Calu3 (cell line): Measurements from ENCODE around the gene TIMM29. TPM values are rescaled to one million over a fixed set of nuclear protein-coding genes. Genes with fewer than 3 reads are reported as not detected.

Experiments
- BruUV-seq: library from RNA; stranded (reverse); fragments of 400-500 nt; replicated peaks from 2 replicates; lab custom pipeline; 2021; lab: Mats Ljungman, UMichigan
- CTCF ChIA-PET: fragments of 300-600 bp; sonication (Branson Sonifier 250); formaldehyde crosslinking; loops from one replicate; lab custom pipeline; 2022; ENCODE audit warnings: antibody characterized with exemption; lab: Charles Lee
- DNase-seq: peaks from one replicate; pipeline ENCODE4 v3.0.0; 2022
- H3K27ac Mint-ChIP-seq: one replicate; pipeline ENCODE4 v1.8.0; 2022; ENCODE audit warnings: mixed read lengths; ENCODE audit not compliant: unreplicated experiment
- H3K27me3 Mint-ChIP-seq: one replicate; pipeline ENCODE4 v1.8.0; 2022; ENCODE audit warnings: mixed read lengths; ENCODE audit not compliant: unreplicated experiment
- H3K36me3 Mint-ChIP-seq: one replicate; pipeline ENCODE4 v1.8.0; 2022; ENCODE audit warnings: mild to moderate bottlenecking, moderate library complexity, mixed read lengths; ENCODE audit not compliant: insufficient read depth, unreplicated experiment
- H3K4me1 Mint-ChIP-seq: one replicate; pipeline ENCODE4 v1.8.0; 2022; ENCODE audit warnings: mild to moderate bottlenecking, low read depth, mixed read lengths; ENCODE audit not compliant: unreplicated experiment
- H3K4me3 Mint-ChIP-seq: one replicate; pipeline ENCODE4 v1.8.0; 2022; ENCODE audit warnings: mild to moderate bottlenecking, low read depth, moderate library complexity, mixed read lengths; ENCODE audit not compliant: unreplicated experiment
- H3K9me3 Mint-ChIP-seq: one replicate; pipeline ENCODE4 v1.8.0; 2022; ENCODE audit warnings: low read depth, mixed read lengths; ENCODE audit not compliant: unreplicated experiment
- CTCF ChIP-seq: fragments of 200-600 bp; IDR thresholded peaks from one replicate; pipeline ENCODE4 v1.8.0; 2022; ENCODE audit warnings: antibody characterized with exemption; ENCODE audit not compliant: unreplicated experiment
- intact Hi-C: fragments of 100-400 bp; cut with micrococcal nuclease; formaldehyde crosslinking; loops from one replicate; pipeline ENCODE4 v1.10.0; 2022; ENCODE audit not compliant: unreplicated experiment
- total RNA-seq: library from RNA; stranded (reverse); gene quantifications from 2 replicates; pipeline ENCODE4 v1.2.3, GENCODE V29; 2022

TIMM29 gene
- total RNA-seq, 1 experiment from 2014 or later: 15.3 TPM

GRCh38 chr19:10895920-10896319 is 32.7 kb upstream of the TIMM29 start:
- CTCF ChIA-PET: no interaction called here
- peaks cover 25% of the 10 kb centered on the region for H3K4me1 Mint-ChIP-seq
- no peaks in the 10 kb centered on the region for H3K27me3 Mint-ChIP-seq
- H3K9me3 Mint-ChIP-seq: no peaks in the 10 kb centered on the region
- H3K4me3 Mint-ChIP-seq: no peak overlapping the region
- intact Hi-C loops: no loop called here
- DNase-seq: no peak
- no TSS peak for BruUV-seq
- H3K36me3 Mint-ChIP-seq: peaks cover 5% of the 10 kb centered on the region
- TF ChIP-seq CTCF: no peak
- no peak overlapping the region for H3K27ac Mint-ChIP-seq

- CTCF ChIA-PET: no interaction called here
- Mint-ChIP-seq H3K36me3 (peaks cover 5% of the 10 kb centered on the region), H3K4me3 (no peak overlapping the region), H3K9me3 (no peaks in the 10 kb centered on the region), H3K4me1 (peaks cover 25% of the 10 kb centered on the region), H3K27me3 (no peaks in the 10 kb centered on the region), H3K27ac (peak overlapping the region; percentile 17)
- no peak for TF ChIP-seq CTCF
- no TSS peak for BruUV-seq
- intact Hi-C loops: no loop called here
- DNase-seq: no peak
Observed at GRCh38 chr19:10896851-10897526, 31.6 kb upstream of the TIMM29 start.

- Mint-ChIP-seq H3K27ac (no peak overlapping the region), H3K4me1 (peaks cover 25% of the 10 kb centered on the region), H3K36me3 (peaks cover 5% of the 10 kb centered on the region), H3K27me3 (no peaks in the 10 kb centered on the region), H3K9me3 (no peaks in the 10 kb centered on the region), H3K4me3 (no peak overlapping the region)
- CTCF ChIA-PET: interaction anchor here (1.2 kb wide), 1 partner anchor 28 kb away, joined by 3 read pairs; no protein-coding TSS in a partner anchor
- no peak for DNase-seq
- BruUV-seq: no TSS peak
- no peak for TF ChIP-seq CTCF
- intact Hi-C loops: no loop called here
Observed at GRCh38 chr19:10898633-10899032, 30.0 kb upstream of the TIMM29 start.

GRCh38 chr19:10899151-10899653 is 29.4 kb upstream of the TIMM29 start:
- BruUV-seq: no TSS peak
- H3K9me3 Mint-ChIP-seq: no peaks in the 10 kb centered on the region
- peak; percentile 70 for DNase-seq
- H3K27ac Mint-ChIP-seq: peak overlapping the region; percentile 63
- peaks cover 5% of the 10 kb centered on the region for H3K36me3 Mint-ChIP-seq
- peak overlapping the region; percentile 53 for H3K4me3 Mint-ChIP-seq
- no peaks in the 10 kb centered on the region for H3K27me3 Mint-ChIP-seq
- intact Hi-C loops: no loop called here
- peaks cover 25% of the 10 kb centered on the region for H3K4me1 Mint-ChIP-seq
- CTCF ChIA-PET: interaction anchor here (1.2 kb wide), 1 partner anchor 28 kb away, joined by 3 read pairs; no protein-coding TSS in a partner anchor
- no peak for TF ChIP-seq CTCF
